ENCODE data around the gene WNK2. TPM values are rescaled to one million over a fixed set of nuclear protein-coding genes. Genes with fewer than 3 reads are reported as not detected.
"Not testable (repeated sequence)": the region's sequence is repeated elsewhere in the genome, so short reads cannot be mapped to it uniquely, and the experiment has no call there.

The WNK2 gene
- total RNA-seq, 1 experiment from 2014 or later: not detected

- DNase-seq (ENCODE audit: low spot score): no peak
These were observed 51.5 kb downstream of the WNK2 start for GRCh38 chr9:93235300-93235960.

- DNase-seq (ENCODE audit: low spot score): no peak
These were observed 52.7 kb downstream of the WNK2 start for GRCh38 chr9:93236541-93237206.

DNA sequence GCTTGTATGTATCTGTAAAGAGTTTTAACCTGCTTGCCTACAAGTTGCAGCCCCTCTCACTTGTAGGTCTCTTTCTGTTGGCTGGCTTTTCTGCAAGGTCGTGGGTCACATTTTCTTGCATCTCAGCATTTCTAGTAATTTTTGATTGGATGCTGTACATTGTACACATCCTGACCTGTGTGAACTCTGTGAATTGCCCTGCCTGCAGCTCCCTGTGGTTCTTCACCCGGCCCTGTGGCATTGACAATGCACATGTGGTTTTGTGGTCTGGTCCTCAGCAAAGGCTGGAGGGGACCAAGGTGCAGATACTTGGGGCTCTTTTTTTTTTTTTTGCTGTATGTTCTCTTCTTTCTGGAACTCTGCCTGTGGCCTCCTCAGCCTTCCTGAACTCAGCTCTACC lies 53.6 kb downstream of the WNK2 start:
- DNase-seq (ENCODE audit: low spot score): no peak

- no peak for DNase-seq (ENCODE audit: low spot score)
These were observed 55.3 kb downstream of the WNK2 start for GRCh38 chr9:93238953-93239925.

DNA sequence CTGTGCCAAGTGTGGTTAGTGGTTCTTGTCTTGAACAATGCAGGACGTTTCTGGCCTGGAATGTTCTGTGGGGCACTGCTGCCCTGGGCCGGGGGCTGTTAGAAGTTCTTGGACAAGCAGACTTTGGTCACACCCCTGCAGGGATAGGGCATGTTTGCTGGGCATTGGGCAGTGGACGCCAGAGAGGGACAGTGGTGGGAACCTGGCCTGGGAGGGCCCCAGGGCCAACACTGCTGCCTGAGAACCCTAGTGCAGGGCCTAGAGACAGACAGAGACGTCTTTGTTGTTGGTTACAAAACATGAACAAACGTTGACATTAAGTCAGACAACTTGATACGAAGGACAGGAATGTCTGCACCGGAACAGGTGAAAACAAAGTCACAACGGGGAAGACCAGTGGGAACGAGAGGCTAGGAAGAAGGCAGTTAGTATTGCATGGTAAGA lies 57.0 kb downstream of the WNK2 start:
- DNase-seq (ENCODE audit: low spot score): no peak

- DNase-seq (ENCODE audit: low spot score): no peak
These were observed 59.2 kb downstream of the WNK2 start for GRCh38 chr9:93243112-93243511.

- DNase-seq (ENCODE audit: low spot score): no peak
These were observed 60.2 kb downstream of the WNK2 start for GRCh38 chr9:93244101-93244500.

GRCh38 chr9:93244510-93245436 lies 60.8 kb downstream of the WNK2 start:
- no peak for DNase-seq (ENCODE audit: low spot score)

- DNase-seq (ENCODE audit: low spot score): no peak
These were observed 61.6 kb downstream of the WNK2 start for GRCh38 chr9:93245437-93245970.

DNA sequence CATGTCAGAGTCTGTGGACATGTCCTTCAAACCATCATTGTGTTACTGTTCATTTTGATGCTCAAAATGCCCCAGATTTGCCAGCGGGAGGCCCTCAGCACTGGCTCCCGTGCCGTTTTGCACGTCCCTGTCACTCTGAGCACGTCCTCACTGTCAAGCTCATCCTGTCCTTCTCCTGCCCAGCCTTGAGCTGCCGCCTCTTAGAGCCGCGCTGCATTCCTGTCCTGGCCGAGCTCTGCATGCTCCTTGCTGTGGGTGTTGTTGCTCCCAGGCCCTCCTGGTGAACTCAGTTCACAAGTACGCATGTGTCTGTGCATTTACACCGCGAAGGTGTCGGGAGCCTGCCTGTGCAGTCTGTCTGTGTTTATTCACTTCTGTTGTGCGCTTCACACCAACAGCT lies 62.2 kb downstream of the WNK2 start:
- no peak for DNase-seq (ENCODE audit: low spot score)

- DNase-seq (ENCODE audit: low spot score): no peak
These were observed 62.6 kb downstream of the WNK2 start for GRCh38 chr9:93246526-93246925.

DNA sequence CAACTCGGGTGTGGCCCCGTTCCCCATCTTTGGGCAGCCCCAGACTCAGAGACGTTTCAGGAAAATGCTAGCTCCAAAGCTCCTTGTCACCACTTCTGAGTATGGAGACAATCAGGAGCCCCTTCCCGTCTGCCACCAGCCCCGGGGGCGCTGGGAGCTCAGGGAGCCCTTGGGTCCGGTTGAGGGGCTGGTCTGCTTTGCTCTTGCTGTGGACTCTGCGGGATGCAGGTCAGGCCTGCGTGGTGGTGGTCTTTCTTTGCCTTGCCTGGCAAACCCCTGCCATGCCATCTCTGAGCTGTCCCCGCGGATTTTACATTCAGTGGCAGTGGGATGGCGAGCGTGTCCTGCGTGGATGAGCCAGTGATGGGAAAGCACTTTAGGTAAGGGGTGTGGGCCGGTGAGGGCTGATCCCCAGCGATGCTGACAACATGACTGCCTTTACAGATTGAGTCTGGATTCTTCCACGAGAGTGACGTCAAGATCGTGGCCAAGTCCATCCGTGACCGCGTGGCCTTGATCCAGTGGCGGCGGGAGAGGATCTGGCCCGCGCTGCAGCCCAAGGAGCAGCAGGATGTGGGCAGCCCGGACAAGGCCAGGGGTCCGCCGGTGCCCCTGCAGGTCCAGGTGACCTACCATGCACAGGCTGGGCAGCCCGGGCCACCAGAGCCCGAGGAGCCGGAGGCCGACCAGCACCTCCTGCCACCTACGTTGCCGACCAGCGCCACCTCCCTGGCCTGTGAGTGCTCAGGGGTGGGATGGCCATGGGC lies 63.3 kb downstream of the WNK2 start:
- DNase-seq (ENCODE audit: low spot score): no peak

- DNase-seq (ENCODE audit: low spot score): no peak
These were observed 64.0 kb downstream of the WNK2 start for GRCh38 chr9:93247892-93248291.

DNA sequence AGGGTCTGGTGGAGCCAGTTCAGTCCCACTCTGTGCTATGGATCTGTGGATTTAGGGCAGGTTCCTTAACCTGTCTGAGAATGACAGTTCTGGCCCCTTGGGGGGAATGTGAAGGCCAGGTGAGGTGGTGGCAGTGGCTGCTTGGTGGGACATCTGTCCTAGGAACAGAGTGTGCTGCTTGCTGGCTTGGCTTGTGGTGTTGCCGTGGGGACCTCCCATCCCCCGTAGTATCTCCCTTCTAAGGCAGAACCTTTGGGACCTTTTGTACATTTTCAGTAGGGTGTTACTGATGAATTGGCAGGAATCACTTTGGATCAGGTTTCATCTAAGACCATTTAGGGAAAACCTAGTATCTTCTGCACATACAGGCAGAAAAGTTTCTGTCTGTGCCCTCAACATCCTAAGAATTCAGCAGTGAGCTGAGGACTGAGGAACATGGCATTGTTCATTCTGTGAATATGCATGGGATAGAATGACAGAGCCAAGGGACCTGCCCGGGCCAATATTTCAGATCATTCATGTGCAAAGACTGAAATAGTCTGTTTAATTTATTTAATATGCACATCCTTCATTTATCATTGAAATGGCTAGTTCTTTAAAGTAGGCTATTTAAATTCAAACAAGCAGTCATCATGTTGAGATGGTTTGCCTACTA lies 64.6 kb downstream of the WNK2 start:
- DNase-seq (ENCODE audit: low spot score): no peak

DNA sequence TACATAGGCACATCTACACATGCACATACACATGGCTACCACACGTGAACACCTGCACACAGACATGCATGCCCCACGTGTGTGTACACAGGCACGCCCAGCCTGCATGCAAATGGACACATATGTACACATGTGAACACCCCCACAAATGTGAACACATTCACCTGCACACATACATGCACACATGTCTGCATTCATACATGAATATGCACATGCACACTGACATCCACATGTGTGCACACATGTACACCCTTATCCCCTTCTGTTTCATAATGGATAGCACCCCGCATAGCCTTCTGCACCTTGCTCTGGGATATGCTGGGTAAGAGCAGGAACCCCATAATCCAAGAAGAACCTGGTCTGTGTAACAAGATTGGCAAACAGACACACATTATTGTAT lies 66.2 kb downstream of the WNK2 start:
- DNase-seq (ENCODE audit: low spot score): no peak

- not testable (repeated sequence) for DNase-seq (ENCODE audit: low spot score)
These were observed 67.4 kb downstream of the WNK2 start for GRCh38 chr9:93251309-93251708.

DNA sequence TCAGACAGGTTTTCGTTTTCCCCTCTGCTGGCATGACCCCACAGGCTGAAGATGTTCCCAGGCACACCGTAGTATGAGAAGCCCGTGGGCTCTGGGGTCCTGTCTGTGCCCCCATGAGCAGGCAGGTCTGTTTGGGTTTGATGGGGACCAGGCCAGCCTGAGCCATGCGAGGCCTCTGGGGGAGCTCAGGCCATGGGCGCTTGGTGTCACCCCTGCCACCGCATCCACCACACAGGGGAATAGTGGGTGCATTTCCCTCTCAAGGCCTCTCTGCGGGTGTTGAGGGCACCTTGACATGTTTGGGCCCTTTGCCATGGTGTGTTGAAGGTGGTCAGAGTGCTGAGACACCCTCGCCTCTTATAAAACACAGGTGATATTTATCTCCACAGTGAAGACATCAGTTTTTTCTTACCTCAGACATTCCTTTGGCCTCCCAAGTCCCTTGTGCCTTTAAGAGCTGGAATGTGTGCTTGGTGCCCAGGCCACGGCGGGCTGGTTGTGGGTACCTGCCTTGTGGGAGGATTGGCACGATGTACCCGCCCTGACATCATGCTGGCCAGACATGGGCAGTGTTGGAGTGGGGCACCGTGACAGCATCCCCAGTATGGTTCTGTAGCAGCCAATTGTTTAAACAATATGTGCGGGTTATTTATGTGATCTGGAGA lies 68.3 kb downstream of the WNK2 start:
- no peak for DNase-seq (ENCODE audit: low spot score)

DNA sequence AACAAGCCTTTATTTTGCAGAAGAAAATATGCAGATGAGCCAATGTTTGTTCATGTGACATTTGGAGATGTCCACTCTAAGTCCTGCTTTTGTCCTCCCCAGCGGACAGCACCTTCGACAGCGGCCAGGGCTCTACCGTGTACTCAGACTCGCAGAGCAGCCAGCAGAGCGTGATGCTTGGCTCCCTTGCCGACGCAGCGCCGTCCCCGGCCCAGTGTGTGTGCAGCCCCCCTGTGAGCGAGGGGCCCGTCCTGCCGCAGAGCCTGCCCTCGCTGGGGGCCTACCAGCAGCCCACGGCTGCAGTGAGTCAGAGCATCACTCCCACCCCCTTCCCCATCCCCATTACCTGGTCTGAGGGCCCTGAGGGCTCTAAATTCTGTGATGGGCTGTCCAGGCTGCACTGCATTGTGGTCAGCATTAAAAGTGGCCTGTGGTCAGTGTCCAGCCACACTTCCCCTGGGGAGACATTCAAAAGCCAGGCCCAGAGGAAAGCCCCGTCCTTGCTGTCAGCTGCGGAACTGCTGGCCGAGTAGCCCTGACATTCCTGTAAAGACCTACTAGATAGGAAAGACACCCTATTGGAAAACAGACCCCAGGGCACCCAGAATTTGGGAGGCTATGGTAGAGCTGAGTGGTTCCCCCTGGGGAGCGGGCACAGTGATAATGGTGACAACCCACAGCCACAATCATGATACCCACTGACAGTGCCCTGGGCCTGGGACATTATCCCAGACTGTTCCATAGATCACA lies 69.0 kb downstream of the WNK2 start:
- no peak for DNase-seq (ENCODE audit: low spot score)
